ENCODE data around the gene FAM171A1.
A peak's percentile ranks its signal among the peaks of the same experiment; 100 is the strongest.
"Not testable (repeated sequence)": the region's sequence is repeated elsewhere in the genome, so short reads cannot be mapped to it uniquely, and the experiment has no call there.

FAM171A1 gene

DNA sequence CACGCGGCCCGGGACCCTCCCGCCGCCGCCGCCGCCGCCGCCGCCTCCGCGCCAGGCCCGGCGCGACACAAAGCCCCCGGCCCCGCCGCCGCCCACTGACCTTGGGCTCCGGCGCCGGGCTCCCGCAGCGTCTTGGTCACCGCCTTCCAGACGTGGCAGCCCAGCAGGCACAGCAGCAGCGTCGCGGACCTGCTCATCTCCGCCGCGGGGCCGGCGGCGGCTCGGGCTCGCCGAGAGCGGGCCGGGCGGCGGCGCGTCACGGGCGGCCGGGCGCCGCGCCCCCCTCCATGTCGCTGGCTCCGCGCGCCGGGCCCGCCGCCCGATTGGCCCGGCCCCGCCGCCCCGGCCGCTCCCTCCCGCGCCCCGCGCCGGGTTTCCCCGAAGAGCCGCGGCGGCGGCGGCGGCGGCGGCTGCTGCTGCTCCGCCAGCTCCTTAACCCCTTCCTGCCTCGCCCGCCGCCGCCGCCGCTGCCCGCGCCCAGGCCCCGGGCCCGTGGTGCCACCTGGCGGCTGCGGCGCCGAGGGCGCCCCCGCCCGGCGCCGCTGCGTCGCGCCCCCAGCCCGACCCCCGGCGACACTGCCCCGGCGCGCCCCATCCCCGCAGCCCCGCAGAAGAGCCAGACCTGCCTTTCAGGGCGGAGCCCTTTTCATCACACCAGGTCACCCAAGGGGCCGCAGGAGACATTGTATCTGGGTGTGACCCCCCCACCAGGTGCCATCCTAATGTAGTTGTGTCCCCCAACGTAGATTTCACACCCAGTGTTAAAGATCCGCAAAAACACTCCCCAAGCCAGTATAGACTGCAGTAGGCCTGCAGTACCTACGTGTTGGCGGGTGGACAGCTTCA is at the start of gene FAM171A1:
FAM171A1 (minus strand) TSS at position 434 of the 846 bp plus-strand sequence; CDS start at position 197, 237 bp downstream.
- H3K4me3 ChIP-seq (ENCODE audit: low read depth, low read length) = peak within 1 kb of the TSS; percentile 43

DNA sequence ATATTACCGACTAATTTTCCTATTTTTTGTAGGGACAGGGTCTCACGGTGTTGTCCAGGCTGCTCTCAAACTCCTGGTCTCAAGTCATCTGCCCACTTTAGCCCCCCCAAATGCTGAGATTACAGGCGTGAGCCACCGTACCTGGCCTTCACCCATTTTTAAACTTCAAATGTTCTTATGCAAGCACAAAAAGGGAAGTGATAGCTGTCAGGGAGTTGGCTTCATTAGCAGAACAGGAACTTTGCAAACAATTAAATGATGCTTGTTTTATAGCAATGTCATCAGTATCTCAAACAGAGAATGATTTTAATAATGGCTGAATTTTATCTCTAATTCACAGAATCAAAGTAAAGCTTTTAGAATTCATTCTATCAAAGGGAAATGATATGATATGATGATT is 49.8 kb upstream of the FAM171A1 start:
- H3K4me3 ChIP-seq (ENCODE audit: low read depth, low read length) = no peak overlapping the region

- no peak overlapping the region for H3K4me3 ChIP-seq (ENCODE audit: low read depth, low read length)
Observed at GRCh38 chr10:15419279-15419874, 48.3 kb upstream of the FAM171A1 start.

GRCh38 chr10:15416034-15416433 is 44.9 kb upstream of the FAM171A1 start:
- H3K4me3 ChIP-seq (ENCODE audit: low read depth, low read length) = no peak overlapping the region

GRCh38 chr10:15411010-15411409 is 39.9 kb upstream of the FAM171A1 start:
- no peak overlapping the region for H3K4me3 ChIP-seq (ENCODE audit: low read depth, low read length)

- not testable (repeated sequence) for H3K4me3 ChIP-seq (ENCODE audit: low read depth, low read length)
Observed at GRCh38 chr10:15409350-15409749, 38.3 kb upstream of the FAM171A1 start.

DNA sequence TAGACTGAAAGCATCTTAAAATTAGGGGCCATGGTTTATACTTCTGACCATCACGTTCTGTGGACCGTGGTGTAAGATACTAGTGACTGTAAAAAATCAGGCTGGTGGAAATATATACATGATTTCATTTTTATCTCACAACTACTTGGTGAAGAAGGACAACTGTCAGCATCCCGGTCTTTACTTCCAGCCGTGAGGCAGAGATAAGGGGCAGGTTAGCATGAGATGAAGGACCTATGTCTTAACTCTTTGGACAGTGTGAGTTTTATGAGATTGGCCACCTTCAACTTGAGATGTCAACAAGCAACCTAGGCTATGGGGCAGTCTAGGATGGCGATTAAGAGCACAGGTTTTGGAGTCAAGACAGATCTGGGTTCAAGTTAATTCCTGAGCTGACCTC is 37.5 kb upstream of the FAM171A1 start:
- H3K4me3 ChIP-seq (ENCODE audit: low read depth, low read length) = no peak overlapping the region

DNA sequence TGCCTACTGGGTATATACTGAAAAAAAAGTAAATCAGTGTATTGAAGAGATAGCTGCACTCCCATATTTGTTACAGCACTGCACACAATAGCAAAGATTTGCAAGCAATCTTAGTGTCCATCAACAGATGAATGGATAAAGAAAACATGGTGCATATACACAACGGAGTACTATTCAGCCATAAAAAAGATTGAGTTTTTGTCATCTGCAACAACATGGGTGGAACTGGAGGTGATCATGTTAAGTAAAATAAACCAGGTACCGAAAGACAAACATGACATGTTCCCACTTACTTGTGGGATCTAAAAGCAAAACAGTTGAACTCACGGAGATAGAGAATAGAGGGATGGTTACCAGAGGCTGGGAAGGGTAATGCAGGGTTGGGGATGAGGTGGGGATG is 34.2 kb upstream of the FAM171A1 start:
- H3K4me3 ChIP-seq (ENCODE audit: low read depth, low read length) = no peak overlapping the region

DNA sequence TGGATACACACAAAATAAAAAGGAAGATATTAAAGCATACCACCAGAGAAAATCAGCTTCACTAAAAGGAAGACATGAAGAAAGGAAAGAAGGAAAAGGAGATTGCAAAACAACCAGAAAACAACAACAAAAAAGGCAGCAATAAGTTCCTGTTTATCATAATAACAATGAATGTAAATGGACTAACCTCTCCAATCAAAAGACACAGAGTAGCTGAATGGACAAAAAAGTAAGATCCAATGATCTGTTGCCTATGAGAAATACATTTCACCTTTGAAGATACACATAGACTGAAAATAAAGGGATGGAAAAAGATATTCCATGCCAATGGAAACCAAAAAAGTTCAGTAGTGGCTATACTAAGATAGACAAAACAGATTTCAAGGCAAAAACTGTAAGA is 30.3 kb upstream of the FAM171A1 start:
- H3K4me3 ChIP-seq (ENCODE audit: low read depth, low read length) = no peak overlapping the region

- not testable (repeated sequence) for H3K4me3 ChIP-seq (ENCODE audit: low read depth, low read length)
Observed at GRCh38 chr10:15400461-15400860, 29.4 kb upstream of the FAM171A1 start.

- no peak overlapping the region for H3K4me3 ChIP-seq (ENCODE audit: low read depth, low read length)
Observed at GRCh38 chr10:15399060-15399661, 28.1 kb upstream of the FAM171A1 start.

DNA sequence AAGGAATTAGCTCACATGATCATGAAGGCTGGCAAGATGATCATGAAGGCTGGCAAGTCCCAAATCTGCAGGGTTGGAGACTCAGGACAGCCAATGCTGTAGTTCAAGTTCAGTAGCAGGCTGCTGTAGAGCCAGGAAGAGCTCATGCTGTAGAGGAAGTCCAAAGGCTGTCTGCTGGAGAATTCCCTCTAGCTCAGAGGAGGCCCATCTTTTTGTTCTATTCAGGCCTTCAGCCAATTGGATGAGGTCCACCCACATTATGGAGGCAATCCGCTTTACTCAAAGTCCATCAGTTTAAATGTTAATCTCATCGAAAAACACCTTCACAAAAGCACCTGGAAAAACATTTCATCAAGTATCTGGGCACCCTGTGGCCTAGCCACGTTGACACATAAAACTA is 24.8 kb upstream of the FAM171A1 start:
- H3K4me3 ChIP-seq (ENCODE audit: low read depth, low read length) = no peak overlapping the region

GRCh38 chr10:15393139-15393825 is 22.2 kb upstream of the FAM171A1 start:
- no peak overlapping the region for H3K4me3 ChIP-seq (ENCODE audit: low read depth, low read length)

- no peak overlapping the region for H3K4me3 ChIP-seq (ENCODE audit: low read depth, low read length)
Observed at GRCh38 chr10:15391491-15391890, 20.4 kb upstream of the FAM171A1 start.

DNA sequence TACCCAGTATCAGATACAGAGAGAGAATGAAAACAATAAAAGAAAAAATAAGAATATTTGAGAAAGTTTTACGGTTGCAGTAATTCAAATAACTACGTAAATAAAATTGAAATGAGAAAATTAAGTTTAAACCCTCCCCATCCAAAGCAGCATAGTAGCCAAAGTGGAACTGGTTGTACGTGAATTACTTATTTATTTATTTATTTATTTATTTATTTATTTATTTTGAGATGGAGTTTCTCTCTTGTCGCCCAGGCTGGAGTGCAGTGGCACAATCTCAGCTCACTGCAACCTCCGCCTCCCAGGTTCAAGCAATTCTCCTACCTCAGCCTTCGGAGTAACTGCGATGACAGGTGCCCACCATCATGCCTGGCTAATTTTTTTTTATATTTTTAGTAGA is 17.1 kb upstream of the FAM171A1 start:
- not testable (repeated sequence) for H3K4me3 ChIP-seq (ENCODE audit: low read depth, low read length)

DNA sequence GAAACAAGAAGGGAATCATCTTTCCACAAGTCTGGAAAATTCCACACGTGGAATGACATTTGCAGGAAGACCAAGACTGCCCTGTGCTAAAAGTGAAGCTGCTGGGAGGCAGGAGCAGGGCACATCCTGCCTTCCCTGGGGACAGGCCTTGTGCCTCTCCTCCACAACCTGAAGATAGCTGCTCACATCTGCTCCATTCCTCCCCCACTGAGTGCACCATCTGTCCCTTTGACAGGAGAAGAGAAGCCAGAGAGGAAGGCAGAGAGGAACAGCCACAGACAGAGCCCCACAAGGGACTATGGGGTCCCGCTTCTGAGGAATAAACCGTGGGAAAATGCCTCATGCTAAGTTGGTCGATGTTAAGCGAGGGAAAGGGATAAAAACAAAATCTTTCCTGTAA is 15.9 kb upstream of the FAM171A1 start:
- H3K4me3 ChIP-seq (ENCODE audit: low read depth, low read length) = no peak overlapping the region

- no peak overlapping the region for H3K4me3 ChIP-seq (ENCODE audit: low read depth, low read length)
Observed at GRCh38 chr10:15385552-15386455, 14.7 kb upstream of the FAM171A1 start.

DNA sequence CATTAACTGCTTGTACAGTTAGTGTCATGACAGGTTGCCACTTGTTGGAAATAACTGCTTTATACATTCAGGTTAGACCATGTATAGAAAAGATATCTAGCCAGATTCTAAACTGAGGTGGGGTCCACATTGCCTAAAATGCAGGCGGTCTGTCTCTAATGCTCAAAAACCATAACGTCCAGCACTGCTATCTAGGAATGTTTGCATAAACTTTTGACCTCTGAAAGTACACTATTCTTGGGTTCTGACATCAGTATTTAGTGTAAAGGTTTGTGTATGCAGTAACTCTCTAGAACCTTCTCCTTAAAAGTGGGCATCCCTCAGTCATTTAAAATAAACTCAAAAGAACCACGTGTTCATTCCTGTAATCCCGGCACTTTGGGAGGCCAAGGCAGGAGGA is 10.3 kb upstream of the FAM171A1 start:
- no peak overlapping the region for H3K4me3 ChIP-seq (ENCODE audit: low read depth, low read length)

GRCh38 chr10:15379078-15379477 is 8.0 kb upstream of the FAM171A1 start:
- H3K4me3 ChIP-seq (ENCODE audit: low read depth, low read length) = no peak overlapping the region

DNA sequence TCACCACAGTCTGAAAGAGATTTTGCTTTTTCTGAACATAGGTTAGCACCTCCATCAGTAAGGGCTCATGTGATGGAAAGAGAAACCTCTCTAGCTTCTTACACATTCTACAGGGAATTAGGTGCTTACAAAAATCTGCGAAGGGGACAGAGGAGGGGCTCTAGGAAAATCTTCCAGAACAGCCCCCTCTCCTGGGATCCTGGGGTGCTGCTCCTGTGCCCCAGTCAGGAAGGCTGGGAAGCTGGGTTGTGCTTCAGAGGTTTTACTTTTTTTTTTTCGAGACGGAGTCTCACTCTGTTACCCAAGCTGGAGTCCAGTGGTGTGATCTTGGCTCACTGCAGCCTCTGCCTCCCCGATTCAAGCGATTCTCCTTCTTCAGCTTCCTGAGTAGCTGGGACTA is 7.5 kb upstream of the FAM171A1 start:
- no peak overlapping the region for H3K4me3 ChIP-seq (ENCODE audit: low read depth, low read length)

Data from iPS-11a (cell line).